GM18868 (cell line): Measurements from ENCODE around the gene DYSF.

Experiments
- ATAC-seq: cut with Tn5 transposase; IDR thresholded peaks from one replicate; pipeline ENCODE4 v1.9.1; 2021; ENCODE audit warnings: mild to moderate bottlenecking, moderate library complexity; ENCODE audit not compliant: unreplicated experiment

Gene DYSF

GRCh38 chr2:71548646-71549425 is 95.5 kb downstream of the DYSF start:
- ATAC-seq = peak; percentile 71

GRCh38 chr2:71550801-71551630 is 97.7 kb downstream of the DYSF start:
- ATAC-seq = no peak

GRCh38 chr2:71551631-71551915 is 98.2 kb downstream of the DYSF start:
- ATAC-seq = no peak

- ATAC-seq = no peak
These were observed 99.0 kb downstream of the DYSF start for GRCh38 chr2:71552356-71552755.

GRCh38 chr2:71552861-71553301 is 99.5 kb downstream of the DYSF start:
- ATAC-seq = no peak

GRCh38 chr2:71554028-71554705 is 100.8 kb downstream of the DYSF start:
- ATAC-seq = no peak

- ATAC-seq = no peak
These were observed 101.3 kb downstream of the DYSF start for GRCh38 chr2:71554706-71555056.

GRCh38 chr2:71555798-71556454 is 102.6 kb downstream of the DYSF start:
- no peak for ATAC-seq

GRCh38 chr2:71556692-71557250 is 103.4 kb downstream of the DYSF start:
- no peak for ATAC-seq

GRCh38 chr2:71557321-71557720 is 104.0 kb downstream of the DYSF start:
- no peak for ATAC-seq

- no peak for ATAC-seq
These were observed 105.1 kb downstream of the DYSF start for GRCh38 chr2:71558300-71559051.

GRCh38 chr2:71559080-71559827 is 105.9 kb downstream of the DYSF start:
- no peak for ATAC-seq

GRCh38 chr2:71559828-71560637 is 106.7 kb downstream of the DYSF start:
- no peak for ATAC-seq

GRCh38 chr2:71560638-71561011 is 107.3 kb downstream of the DYSF start:
- no peak for ATAC-seq

GRCh38 chr2:71561441-71562267 is 108.3 kb downstream of the DYSF start:
- ATAC-seq = no peak

- no peak for ATAC-seq
These were observed 109.2 kb downstream of the DYSF start for GRCh38 chr2:71562518-71562917.

- ATAC-seq = no peak
These were observed 110.5 kb downstream of the DYSF start for GRCh38 chr2:71563872-71564271.

GRCh38 chr2:71564361-71564760 is 111.0 kb downstream of the DYSF start:
- no peak for ATAC-seq
